HFF-Myc (cell line): ENCODE results near the gene PTPN14.

Experiments used
- DNase-seq: peaks from one replicate; pipeline ENCODE4 v3.0.0-alpha.2; 2011; ENCODE audit warnings: low read depth; ENCODE audit errors: extremely low read depth
- H3K4me3 ChIP-seq: replicated peaks from 2 replicates; pipeline ENCODE4 v1.5.1; 2011; ENCODE audit warnings: low read depth, mild to moderate bottlenecking, control low read depth, low read length
- CTCF ChIP-seq: IDR thresholded peaks from 2 replicates; pipeline ENCODE4 v1.5.1; 2012; ENCODE audit warnings: mild to moderate bottlenecking, low read depth, low read length, control low read depth; ENCODE audit errors: missing control alignments

The PTPN14 gene

GRCh38 chr1:214567481-214567980 lies 16.1 kb upstream of the PTPN14 start:
- no peak for DNase-seq
- H3K4me3 ChIP-seq = no peak overlapping the region
- no peak for TF ChIP-seq CTCF

- no peak overlapping the region for H3K4me3 ChIP-seq
- TF ChIP-seq CTCF = no peak
- DNase-seq = no peak
Measured at GRCh38 chr1:214566158-214567104, 15.0 kb upstream of the PTPN14 start.

- no peak for DNase-seq
- no peak for TF ChIP-seq CTCF
Measured at GRCh38 chr1:214565310-214565709, 13.9 kb upstream of the PTPN14 start.

GRCh38 chr1:214563881-214564280 lies 12.5 kb upstream of the PTPN14 start:
- no peak for TF ChIP-seq CTCF
- DNase-seq = no peak

More at GRCh38 chr1:214565310-214565709, 13.9 kb upstream of the PTPN14 start:
- no peak overlapping the region for H3K4me3 ChIP-seq

GRCh38 chr1:214557952-214558735 lies 6.7 kb upstream of the PTPN14 start:
- TF ChIP-seq CTCF = no peak
- DNase-seq = no peak
- H3K4me3 ChIP-seq = no peak overlapping the region

More at GRCh38 chr1:214563881-214564280, 12.5 kb upstream of the PTPN14 start:
- no peak overlapping the region for H3K4me3 ChIP-seq

- no peak overlapping the region for H3K4me3 ChIP-seq
- no peak for DNase-seq
- TF ChIP-seq CTCF = no peak
Measured at GRCh38 chr1:214553142-214553710, 1.8 kb upstream of the PTPN14 start.
